SH-SY5Y (cell line): ENCODE data around the gene KANSL1.

Experiments used
- GATA2 ChIP-seq: IDR thresholded peaks from 2 replicates; pipeline ENCODE4 v1.6.1; 2011; ENCODE audit warnings: mild to moderate bottlenecking, low read depth, low read length
- GATA3 ChIP-seq: IDR thresholded peaks from 2 replicates; pipeline ENCODE4 v1.6.1; 2011; ENCODE audit warnings: low read depth, mild to moderate bottlenecking, low read length, moderate library complexity

DNA sequence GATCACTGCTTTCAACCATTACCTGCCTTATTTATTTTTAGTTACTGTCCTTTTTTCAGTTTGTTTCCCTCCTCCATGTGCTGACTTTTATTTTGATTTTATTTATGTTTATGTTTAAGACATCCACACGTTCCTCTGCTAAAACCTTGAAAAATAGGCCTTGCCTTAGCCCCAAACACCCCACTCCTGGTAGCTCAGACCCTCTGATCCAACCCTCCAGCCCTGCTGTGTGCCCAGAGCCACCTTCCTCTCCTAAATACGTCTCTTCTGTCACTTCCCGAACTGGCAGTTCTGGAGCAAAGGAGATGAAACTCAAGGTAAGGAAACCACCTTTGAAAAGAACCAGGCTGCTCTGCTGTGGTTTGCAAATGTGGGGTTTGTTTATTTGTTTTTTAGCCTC is 203.5 kb downstream of the KANSL1 start:
- no peak for TF ChIP-seq GATA3
- no peak for TF ChIP-seq GATA2
